Measurements from ENCODE around the gene GSE1. TPM values are rescaled to one million over a fixed set of nuclear protein-coding genes. Genes with fewer than 3 reads are reported as not detected.

Gene GSE1
- total and polyA plus RNA-seq, 2 of the 13 experiments (the other 11 are each of a cell fraction or from before 2014, with no cell fraction given), result 16.1 to 31.2 TPM

DNA sequence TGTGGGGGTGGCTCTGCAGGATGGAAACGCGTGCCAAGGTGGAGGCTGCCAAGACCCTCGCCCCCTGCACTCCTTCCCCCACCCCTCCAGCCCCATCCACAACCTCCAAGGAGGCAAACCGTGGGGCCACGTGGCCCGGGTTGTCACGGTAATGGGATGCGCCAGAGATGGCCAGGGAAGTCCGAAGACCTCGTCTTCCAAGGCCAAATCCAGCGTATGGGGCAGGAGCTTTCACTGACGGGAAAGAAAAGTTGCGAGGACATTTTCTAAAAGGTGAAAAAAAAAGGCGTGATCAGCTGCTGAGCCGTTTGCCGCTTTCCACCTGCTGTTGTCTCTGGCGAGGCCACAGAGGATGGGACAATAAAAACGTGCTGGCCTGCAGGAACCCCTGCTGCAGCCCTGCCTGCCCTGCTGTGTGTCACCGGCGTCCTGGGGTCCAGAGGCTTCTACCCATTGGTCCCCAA is 28.3 kb upstream of the GSE1 start (continued):
- TF ChIP-seq TFAP4 (IDR thresholded peaks at IDR 0.05; ENCODE audit: borderline replicate concordance, low read depth), result no peak
- TF ChIP-seq FIP1L1 (IDR thresholded peaks at IDR 0.05; ENCODE audit: borderline replicate concordance, insufficient read depth, low read depth, low read length), result no peak
- no peak for TF ChIP-seq PHF21A (CRISPR knock-in tag; IDR thresholded peaks at IDR 0.05)
- no peak for TF ChIP-seq ZNF552 (CRISPR knock-in tag; IDR thresholded peaks at IDR 0.05; ENCODE audit: borderline replicate concordance)
- no peak for TF ChIP-seq ZNF530 (CRISPR knock-in tag; IDR thresholded peaks at IDR 0.05; ENCODE audit: low read depth)
- TF ChIP-seq PATZ1 (CRISPR knock-in tag; IDR thresholded peaks at IDR 0.05), result no peak
- TF ChIP-seq E2F1 (CRISPR knock-in tag; IDR thresholded peaks at IDR 0.05), result no peak

- H3K4me3 ChIP-seq (replicated peaks in 1 of 3; ENCODE audit: insufficient read depth in 1 of 3, low read depth in 2 of 3, low read length in 3 of 3), result no peak overlapping the region
- FAIRE-seq, result no peak
- no peaks in the 10 kb centered on the region for H3K27me3 ChIP-seq (ENCODE audit: control insufficient read depth in 1 of 2, insufficient read depth in 2 of 2, low read length in 2 of 2)
- peaks cover 2 to 17% of the 10 kb centered on the region in 2 experiments; a peak in 4 of 5 replicates for H3K36me3 ChIP-seq (replicated peaks in 1 of 2; ENCODE audit: control insufficient read depth in 1 of 2, insufficient read depth in 2 of 2, low read length in 2 of 2)
- in situ Hi-C loops (cut with HindIII; ENCODE audit: extremely low pct_ligation_motif_present, low pct_unique_long_range_greater_than_20kb), result no loop called here
- DNase-seq (ENCODE audit: low spot score), result no peak
- H3K27ac ChIP-seq (ENCODE audit: extremely low read length, insufficient read depth, low read length), result no peak overlapping the region
- no peaks in the 10 kb centered on the region for H3K9me3 ChIP-seq (ENCODE audit: low read length)
- BruUV-seq (replicated peaks), result no TSS peak
- intact Hi-C loops (cut with micrococcal nuclease; ENCODE audit: unreplicated experiment), result no loop called here
- ATAC-seq, result no peak
- H3K79me2 ChIP-seq (ENCODE audit: insufficient read depth, low read length), result peaks cover 26% of the 10 kb centered on the region
- H4K20me1 ChIP-seq (ENCODE audit: insufficient read depth, low read length), result peaks cover 32% of the 10 kb centered on the region
- no peak overlapping the region for H3K9ac ChIP-seq (ENCODE audit: insufficient read depth, low read depth, low read length)
- WGBS (ENCODE audit: low lambda C conversion rate), result 93% methylated on average over 7 of the region's 7 CpGs
- POLR2A ChIA-PET, result no interaction called here
- CTCF ChIA-PET (ENCODE audit: low intra/inter-chr PET ratio, low total read pairs), result no interaction called here
- TF ChIP-seq ZMYM3 (CRISPR knock-in tag; IDR thresholded peaks at IDR 0.05) (peak; percentile 89), KAT8 (CRISPR knock-in tag; IDR thresholded peaks at IDR 0.05) (no peak), ZNF768 (CRISPR knock-in tag; IDR thresholded peaks at IDR 0.05) (peak; percentile 98), ZFP36 (IDR thresholded peaks at IDR 0.05; ENCODE audit: borderline replicate concordance, low read depth, low read length, partially characterized antibody) (peak; percentile 46)
- TF ChIP-seq, protein P1, sequence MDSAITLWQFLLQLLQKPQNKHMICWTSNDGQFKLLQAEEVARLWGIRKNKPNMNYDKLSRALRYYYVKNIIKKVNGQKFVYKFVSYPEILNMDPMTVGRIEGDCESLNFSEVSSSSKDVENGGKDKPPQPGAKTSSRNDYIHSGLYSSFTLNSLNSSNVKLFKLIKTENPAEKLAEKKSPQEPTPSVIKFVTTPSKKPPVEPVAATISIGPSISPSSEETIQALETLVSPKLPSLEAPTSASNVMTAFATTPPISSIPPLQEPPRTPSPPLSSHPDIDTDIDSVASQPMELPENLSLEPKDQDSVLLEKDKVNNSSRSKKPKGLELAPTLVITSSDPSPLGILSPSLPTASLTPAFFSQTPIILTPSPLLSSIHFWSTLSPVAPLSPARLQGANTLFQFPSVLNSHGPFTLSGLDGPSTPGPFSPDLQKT (CRISPR knock-in tag; IDR thresholded peaks at IDR 0.05; ENCODE audit: borderline replicate concordance), result no peak
- no peak overlapping the region for H2AFZ ChIP-seq (ENCODE audit: low read length)
- no peak overlapping the region for H3K4me2 ChIP-seq (ENCODE audit: low read depth, low read length)
- no peaks in the 10 kb centered on the region for H3K4me1 ChIP-seq (ENCODE audit: insufficient read depth, low read length)
These were observed 27.4 kb upstream of the GSE1 start for GRCh38 chr16:85585711-85586110.
